GM12892 (cell line): ENCODE data around the gene NES.

ENCODE experiments used
- DNase-seq: peaks from one replicate; pipeline ENCODE4 v3.0.0; 2011; ENCODE audit not compliant: insufficient read length
- FAIRE-seq: peaks from 2 replicates; lab custom pipeline; 2011; peaks lifted over from hg19 to GRCh38; lab: Jason Lieb, UNC
- POLR2A ChIP-seq: IDR thresholded peaks from 2 replicates; pipeline ENCODE4 v1.6.1; 2011; ENCODE audit warnings: low read depth, low read length, control low read depth
- POLR2AphosphoS5 ChIP-seq: IDR thresholded peaks from 2 replicates; pipeline ENCODE4 v1.6.1; 2011; ENCODE audit warnings: low read depth, low read length, control low read depth
- TAF1 ChIP-seq: IDR thresholded peaks from 2 replicates; pipeline ENCODE4 v1.6.1; 2011; ENCODE audit warnings: low read depth, mild to moderate bottlenecking, control low read depth, low read length, borderline replicate concordance

Gene NES

DNA sequence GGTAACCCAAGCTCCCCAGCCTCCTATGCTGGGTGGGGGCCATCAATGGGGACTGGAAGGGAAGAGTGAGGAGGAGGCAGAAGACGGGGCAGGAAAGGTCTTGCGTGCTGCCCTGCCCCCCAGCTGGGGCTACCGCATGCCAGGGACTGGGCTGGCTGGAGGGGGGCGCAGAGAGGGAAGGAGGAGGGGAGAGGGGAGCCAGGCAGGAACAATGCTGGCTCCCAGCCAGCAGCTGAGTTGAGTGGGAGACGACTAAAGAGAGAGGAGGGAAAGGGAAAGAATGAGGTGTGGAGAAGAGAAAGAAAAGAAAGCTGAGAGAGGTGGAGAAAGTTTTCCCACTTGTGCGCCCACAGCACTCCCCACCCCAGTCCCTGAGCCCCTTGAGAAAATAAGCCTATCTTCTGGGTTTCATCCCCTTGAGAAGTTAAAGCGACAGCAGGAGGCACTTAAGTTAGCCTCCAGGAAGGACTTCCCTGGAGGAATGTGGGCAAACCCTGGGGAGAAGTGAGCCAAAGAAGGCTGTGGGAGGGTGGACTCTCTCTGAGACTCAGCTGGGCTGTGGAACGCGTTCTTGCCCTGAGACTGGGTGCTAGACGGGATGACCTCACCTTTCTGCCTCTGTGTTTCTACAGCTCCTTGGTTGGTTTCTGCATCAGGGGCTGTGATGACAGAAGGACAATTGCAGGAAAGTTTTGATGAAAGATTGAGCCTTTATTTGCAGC lies 12.9 kb upstream of the NES start:
- DNase-seq (no peak), FAIRE-seq (no peak)
- no peak for TF ChIP-seq POLR2A

DNA sequence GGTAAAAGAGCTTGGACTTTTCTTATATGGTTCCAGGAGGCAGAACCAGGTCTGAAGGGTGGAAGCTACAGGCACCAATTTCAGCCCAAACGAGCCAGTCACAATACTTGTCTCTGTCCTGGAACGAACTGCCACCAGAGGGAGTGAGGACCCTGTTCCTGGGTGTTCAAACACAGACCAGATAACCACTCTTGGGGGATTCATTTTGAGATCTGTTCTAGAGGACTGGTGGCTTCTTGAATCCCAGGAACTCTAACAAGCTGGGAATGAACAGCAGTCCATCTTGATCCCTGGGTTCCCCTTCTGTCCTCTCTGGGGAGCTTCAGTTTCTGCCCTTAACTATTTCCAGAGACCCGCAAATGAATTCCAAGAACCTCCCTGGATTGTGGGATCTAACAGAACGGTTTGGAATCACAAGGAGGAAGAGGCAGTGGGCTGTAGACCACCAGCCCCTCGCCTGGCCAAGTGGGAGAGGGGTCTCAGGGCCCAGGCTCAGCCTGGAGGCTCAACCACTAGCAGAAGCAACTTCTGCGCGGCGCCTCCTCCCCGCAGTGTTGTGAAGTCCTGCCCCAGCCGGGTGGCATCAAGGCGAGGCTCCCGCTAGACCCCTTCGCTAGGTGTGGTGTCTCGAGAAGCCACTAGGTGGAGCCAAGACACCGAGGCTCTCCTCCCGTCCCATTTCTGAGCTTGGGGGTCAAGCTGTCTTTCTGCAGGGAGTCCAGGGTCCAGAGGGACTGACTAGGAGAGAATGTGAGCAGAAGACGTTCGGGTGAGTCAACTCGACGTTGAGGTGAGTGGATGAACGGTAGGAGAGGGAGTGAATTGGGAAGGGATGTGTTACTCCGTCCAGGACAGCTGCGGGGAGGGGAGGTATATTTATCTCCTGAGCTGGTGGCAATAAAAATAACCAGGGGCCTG lies 12.1 kb upstream of the NES start:
- FAIRE-seq, result peak; percentile 74
- TF ChIP-seq TAF1, result no peak
- TF ChIP-seq POLR2AphosphoS5, result no peak
- no peak for TF ChIP-seq POLR2A
- peak; percentile 86 for DNase-seq

DNA sequence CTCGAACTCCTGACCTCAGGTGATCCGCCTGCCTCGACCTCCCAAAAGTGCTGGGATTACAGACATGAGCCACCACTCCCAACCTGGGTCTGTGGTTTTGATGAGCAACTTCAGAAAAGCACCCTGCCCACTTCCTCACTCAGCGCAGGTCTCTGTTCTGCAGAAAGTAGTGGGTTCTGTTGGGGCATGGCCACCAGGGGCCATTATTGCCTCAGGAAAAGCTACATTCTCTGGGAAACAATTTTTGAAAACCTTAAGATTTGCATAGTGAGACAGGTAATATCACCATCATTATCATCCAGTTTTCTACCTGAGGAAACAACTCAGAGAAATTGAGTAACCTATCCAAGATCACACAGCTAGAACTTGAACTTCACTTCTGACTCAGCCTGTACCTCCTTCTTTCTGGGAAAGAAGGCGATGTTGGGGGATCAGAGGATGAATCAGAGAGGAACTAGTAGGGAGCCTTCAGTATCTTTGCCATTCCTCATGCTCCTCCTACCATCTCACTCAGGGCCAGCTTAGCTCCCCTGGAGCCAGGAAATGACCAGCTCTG lies 7.1 kb upstream of the NES start:
- FAIRE-seq (no peak), DNase-seq (no peak)
- no peak for TF ChIP-seq TAF1
- TF ChIP-seq POLR2AphosphoS5, result no peak
- TF ChIP-seq POLR2A, result no peak

GRCh38 chr1:156682166-156682890 lies 5.1 kb upstream of the NES start:
- no peak for DNase-seq
- FAIRE-seq, result no peak
- TF ChIP-seq POLR2AphosphoS5, result no peak

- FAIRE-seq, result no peak
- TF ChIP-seq POLR2AphosphoS5 (no peak), TAF1 (no peak)
Measured at GRCh38 chr1:156681196-156681960, 4.2 kb upstream of the NES start.

GRCh38 chr1:156680056-156680455 lies 2.8 kb upstream of the NES start:
- no peak for FAIRE-seq
- no peak for DNase-seq
- TF ChIP-seq POLR2A (no peak), TAF1 (no peak), POLR2AphosphoS5 (no peak)

More at GRCh38 chr1:156681196-156681960, 4.2 kb upstream of the NES start:
- no peak for DNase-seq

DNA sequence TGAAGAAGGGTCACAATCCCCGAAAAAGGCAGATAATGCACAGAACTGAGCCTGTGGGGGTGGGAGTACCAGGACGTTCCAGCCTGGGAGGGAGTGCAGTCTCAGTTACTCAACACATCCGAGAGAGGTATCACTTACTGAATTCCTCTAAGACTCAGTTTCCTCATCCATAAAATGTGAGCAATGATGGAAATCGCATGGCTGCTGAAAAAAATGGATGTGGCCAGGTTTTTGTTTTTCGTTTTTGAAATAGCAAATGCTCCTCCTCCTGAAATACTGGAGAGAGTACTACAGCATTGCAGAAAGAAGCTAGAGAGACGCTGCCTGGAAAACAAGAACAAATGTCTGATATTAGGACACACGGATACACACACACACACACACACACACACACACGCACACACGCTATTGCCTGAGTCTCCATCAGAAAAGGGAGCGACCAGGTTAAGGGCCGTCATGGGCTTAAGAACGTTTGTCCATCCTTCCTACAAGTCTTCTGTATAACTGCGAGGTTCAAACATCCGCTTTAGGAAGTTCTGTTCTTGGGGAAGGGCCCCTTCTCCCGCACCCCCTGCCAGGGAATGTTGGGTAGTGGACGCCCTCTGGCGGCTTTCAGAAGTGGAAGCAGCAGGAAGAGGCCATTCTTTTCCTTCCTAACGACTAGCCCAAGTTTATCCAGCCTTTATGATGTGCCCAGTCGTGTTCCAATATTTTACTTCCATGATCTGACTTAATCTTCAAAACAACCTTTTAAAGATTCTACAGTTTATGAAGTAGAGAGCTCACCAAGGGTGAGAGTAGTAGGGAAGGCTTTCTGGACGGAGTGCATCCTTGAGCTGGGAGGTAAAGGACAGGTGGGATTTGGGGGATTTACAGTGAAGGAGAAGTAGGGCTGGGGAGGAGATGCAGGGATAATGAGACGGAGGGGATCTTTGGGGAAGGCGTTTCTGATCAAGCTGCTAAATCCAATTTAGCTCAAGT lies 699 bp upstream of the NES start:
- FAIRE-seq, result peak; percentile 88
- DNase-seq, result no peak
- TF ChIP-seq POLR2AphosphoS5 (no peak), TAF1 (no peak), POLR2A (no peak)

DNA sequence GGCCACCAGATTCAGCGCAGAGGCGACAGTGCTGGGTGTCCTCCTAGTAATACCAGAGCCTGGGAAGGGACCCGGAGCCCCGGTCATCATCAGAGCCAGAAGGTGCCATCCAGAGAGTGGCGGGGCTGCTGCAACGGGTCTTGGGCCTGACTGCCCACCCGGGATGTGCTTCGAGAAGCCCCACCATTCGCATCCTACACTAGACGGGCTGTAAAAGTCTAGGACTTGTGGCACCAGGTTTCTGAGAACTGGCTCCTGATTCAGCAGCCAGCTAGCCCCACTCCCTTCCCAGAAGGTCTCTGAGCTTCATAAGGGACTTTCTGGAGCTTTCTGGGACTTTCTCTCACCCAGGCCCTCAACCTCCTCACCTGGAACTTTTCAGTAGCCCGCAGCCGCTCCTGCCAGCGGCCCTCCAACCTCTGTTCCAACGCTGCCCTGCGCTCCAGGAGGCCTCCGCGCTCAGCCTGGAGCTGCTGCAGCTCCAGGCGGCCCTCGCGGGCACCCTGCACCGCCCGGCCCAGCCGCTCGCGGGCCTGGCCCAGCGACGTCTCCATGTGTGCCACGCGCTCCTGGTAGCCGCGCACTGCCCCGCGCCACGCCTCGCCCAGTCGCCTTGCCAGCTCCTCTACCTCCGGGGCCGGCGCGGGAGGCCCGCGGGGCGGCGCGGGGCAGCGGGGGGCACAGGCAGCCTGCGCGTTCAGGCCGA lies 940 bp downstream of the NES start:
- no peak for FAIRE-seq
- no peak for DNase-seq

GRCh38 chr1:156675210-156676113 lies 1.7 kb downstream of the NES start:
- no peak for TF ChIP-seq POLR2A
- no peak for TF ChIP-seq TAF1
- no peak for TF ChIP-seq POLR2AphosphoS5
- FAIRE-seq (no peak), DNase-seq (no peak)

More for the DNA sequence above, 940 bp downstream of the NES start:
- TF ChIP-seq TAF1, result no peak
- no peak for TF ChIP-seq POLR2A
- TF ChIP-seq POLR2AphosphoS5, result no peak
